SIG-M5 treated with dmso at 0.1 percent for 504 hours (cell line): ENCODE results near the gene ADGRD2.
"Not testable (repeated sequence)": the region's sequence is repeated elsewhere in the genome, so short reads cannot be mapped to it uniquely, and the experiment has no call there.

ENCODE experiments used
- DNase-seq: peaks from one replicate; lab custom pipeline; 2025; ENCODE audit not compliant: unreplicated experiment; lab: John Stamatoyannopoulos, UW

ADGRD2 gene

GRCh38 chr9:124450241-124450924 lies at the start of gene ADGRD2:
Gene ADGRD2 (plus strand): TSS chr9:124450451. CDS start chr9:124451667, 1,216 bp downstream.
- no peak for DNase-seq

GRCh38 chr9:124403246-124403645 lies 47.0 kb upstream of the ADGRD2 start:
- no peak for DNase-seq

GRCh38 chr9:124409410-124409809 lies 40.8 kb upstream of the ADGRD2 start:
- no peak for DNase-seq

- no peak for DNase-seq
Measured at GRCh38 chr9:124410321-124410913, 39.8 kb upstream of the ADGRD2 start.

GRCh38 chr9:124411514-124412227 lies 38.6 kb upstream of the ADGRD2 start:
- no peak for DNase-seq

- no peak for DNase-seq
Measured at GRCh38 chr9:124412228-124412575, 38.0 kb upstream of the ADGRD2 start.

- no peak for DNase-seq
Measured at GRCh38 chr9:124414612-124415011, 35.6 kb upstream of the ADGRD2 start.

GRCh38 chr9:124415102-124415851 lies 35.0 kb upstream of the ADGRD2 start, which contains the start of gene PSMB7:
Gene PSMB7 (minus strand): TSS chr9:124415442. CDS start chr9:124415425, 17 bp downstream.
- DNase-seq, result peak; percentile 97

- no peak for DNase-seq
Measured at GRCh38 chr9:124415852-124416484, 34.3 kb upstream of the ADGRD2 start.

GRCh38 chr9:124419832-124420489 lies 30.3 kb upstream of the ADGRD2 start:
- no peak for DNase-seq

GRCh38 chr9:124420991-124421543 lies 29.2 kb upstream of the ADGRD2 start:
- no peak for DNase-seq

- DNase-seq, result no peak
Measured at GRCh38 chr9:124423155-124423554, 27.1 kb upstream of the ADGRD2 start.

GRCh38 chr9:124423591-124423990 lies 26.7 kb upstream of the ADGRD2 start:
- no peak for DNase-seq

GRCh38 chr9:124425733-124426132 lies 24.5 kb upstream of the ADGRD2 start:
- not testable (repeated sequence) for DNase-seq

- no peak for DNase-seq
Measured at GRCh38 chr9:124426361-124426760, 23.9 kb upstream of the ADGRD2 start.

- DNase-seq, result no peak
Measured at GRCh38 chr9:124427281-124427680, 23.0 kb upstream of the ADGRD2 start.

GRCh38 chr9:124428751-124429529 lies 21.3 kb upstream of the ADGRD2 start:
- DNase-seq, result no peak

- DNase-seq, result no peak
Measured at GRCh38 chr9:124429530-124429867, 20.8 kb upstream of the ADGRD2 start.

- peak; percentile 34 for DNase-seq
Measured at GRCh38 chr9:124436320-124436719, 13.9 kb upstream of the ADGRD2 start.
